Large intestine (tissue), 3 donors: ENCODE results near the gene TEAD1. TPM values are rescaled to one million over a fixed set of nuclear protein-coding genes. Genes with fewer than 3 reads are reported as not detected.

Experiments
- DNase-seq, 2 donors: peaks; one replicate each; pipeline versions ENCODE4 v3.0.0 to v3.0.0-alpha.2; 2013
- H3K27ac ChIP-seq: one replicate; pipeline ENCODE4 v1.5.1; 2013; ENCODE audit warnings: low read length
- H3K27me3 ChIP-seq: 2 replicates; pipeline ENCODE4 v1.6.1; 2013; ENCODE audit warnings: low read length; ENCODE audit not compliant: control insufficient read depth, insufficient read depth
- H3K36me3 ChIP-seq: 2 replicates; pipeline ENCODE4 v1.6.1; 2013; ENCODE audit warnings: low read length; ENCODE audit not compliant: control insufficient read depth, insufficient read depth
- H3K4me1 ChIP-seq: one replicate; pipeline ENCODE4 v1.6.1; 2013; ENCODE audit warnings: low read length; ENCODE audit not compliant: control insufficient read depth, insufficient read depth
- H3K4me3 ChIP-seq: one replicate; pipeline ENCODE4 v1.5.1; 2013; ENCODE audit warnings: low read length
- H3K9me3 ChIP-seq: one replicate; pipeline ENCODE4 v1.6.1; 2013; ENCODE audit warnings: mild to moderate bottlenecking, low read depth, low read length, moderate library complexity; ENCODE audit not compliant: control insufficient read depth
- WGBS: methylation state at CpG from one replicate; pipeline ENCODE4 v1.1.5; 2013; ENCODE audit warnings: low lambda C conversion rate; ENCODE audit not compliant: insufficient coverage; 5-methylcytosine and 5-hydroxymethylcytosine counted together
- polyA plus RNA-seq: library from polyadenylated mRNA; unstranded; fragments of 120-200 nt; gene quantifications from one replicate; pipeline ENCODE4 v1.2.1, GENCODE V29; 2013

TEAD1 gene
- polyA plus RNA-seq, 1 donor = 38.7 TPM

GRCh38 chr11:12925520-12925919 lies 251.3 kb downstream of the TEAD1 start:
- WGBS = 100% methylated on average over 1 of the region's 4 CpGs
- no peak for DNase-seq
- no peaks in the 10 kb centered on the region for H3K4me1 ChIP-seq
- H3K27ac ChIP-seq = no peak overlapping the region
- peaks cover 18% of the 10 kb centered on the region for H3K36me3 ChIP-seq
- H3K4me3 ChIP-seq = no peak overlapping the region
- H3K27me3 ChIP-seq = no peaks in the 10 kb centered on the region
- H3K9me3 ChIP-seq = no peaks in the 10 kb centered on the region

GRCh38 chr11:12927221-12927620 lies 253.0 kb downstream of the TEAD1 start:
- Histone ChIP-seq H3K4me3 (no peak overlapping the region), H3K9me3 (no peaks in the 10 kb centered on the region), H3K27ac (no peak overlapping the region), H3K36me3 (peaks cover 30% of the 10 kb centered on the region), H3K4me1 (no peaks in the 10 kb centered on the region), H3K27me3 (no peaks in the 10 kb centered on the region)
- 69% methylated on average over 3 of the region's 3 CpGs for WGBS
- DNase-seq = no peak

GRCh38 chr11:12927886-12928285 lies 253.7 kb downstream of the TEAD1 start:
- H3K4me3 ChIP-seq = no peak overlapping the region
- no peaks in the 10 kb centered on the region for H3K9me3 ChIP-seq
- no peaks in the 10 kb centered on the region for H3K27me3 ChIP-seq
- peaks cover 37% of the 10 kb centered on the region for H3K36me3 ChIP-seq
- WGBS = 100% methylated on average over 1 of the region's 2 CpGs
- no peak for DNase-seq
- H3K27ac ChIP-seq = no peak overlapping the region
- H3K4me1 ChIP-seq = no peaks in the 10 kb centered on the region

- Histone ChIP-seq H3K9me3 (no peaks in the 10 kb centered on the region), H3K4me1 (no peaks in the 10 kb centered on the region), H3K4me3 (no peak overlapping the region), H3K36me3 (peaks cover 31% of the 10 kb centered on the region), H3K27ac (no peak overlapping the region), H3K27me3 (no peaks in the 10 kb centered on the region)
- no peak for DNase-seq
These were observed 256.6 kb downstream of the TEAD1 start for GRCh38 chr11:12930850-12931249.

- no peaks in the 10 kb centered on the region for H3K4me1 ChIP-seq
- H3K27ac ChIP-seq = no peak overlapping the region
- H3K36me3 ChIP-seq = peaks cover 30% of the 10 kb centered on the region
- no peak overlapping the region for H3K4me3 ChIP-seq
- no peaks in the 10 kb centered on the region for H3K27me3 ChIP-seq
- DNase-seq = no peak
- WGBS = 100% methylated on average over 1 of the region's 5 CpGs
- H3K9me3 ChIP-seq = no peaks in the 10 kb centered on the region
These were observed 258.3 kb downstream of the TEAD1 start for GRCh38 chr11:12932485-12932884.

GRCh38 chr11:12936200-12936599 lies 262.0 kb downstream of the TEAD1 start:
- WGBS = no CpG with 5 or more reads among the region's 2 CpGs
- no peaks in the 10 kb centered on the region for H3K9me3 ChIP-seq
- H3K36me3 ChIP-seq = peaks cover 42% of the 10 kb centered on the region
- H3K27ac ChIP-seq = no peak overlapping the region
- no peaks in the 10 kb centered on the region for H3K27me3 ChIP-seq
- H3K4me1 ChIP-seq = no peaks in the 10 kb centered on the region
- no peak for DNase-seq
- H3K4me3 ChIP-seq = no peak overlapping the region

GRCh38 chr11:12938590-12939247 lies 264.5 kb downstream of the TEAD1 start:
- Histone ChIP-seq H3K27me3 (no peaks in the 10 kb centered on the region), H3K9me3 (no peaks in the 10 kb centered on the region), H3K36me3 (peaks cover 36% of the 10 kb centered on the region), H3K27ac (no peak overlapping the region), H3K4me1 (no peaks in the 10 kb centered on the region), H3K4me3 (no peak overlapping the region)
- no CpG with 5 or more reads among the region's 1 CpG for WGBS
- DNase-seq = no peak

GRCh38 chr11:12941671-12942070 lies 267.4 kb downstream of the TEAD1 start:
- no peaks in the 10 kb centered on the region for H3K9me3 ChIP-seq
- H3K27me3 ChIP-seq = no peaks in the 10 kb centered on the region
- WGBS = 100% methylated on average over 4 of the region's 4 CpGs
- no peaks in the 10 kb centered on the region for H3K4me1 ChIP-seq
- DNase-seq = no peak
- H3K36me3 ChIP-seq = peaks cover 36% of the 10 kb centered on the region
- H3K4me3 ChIP-seq = no peak overlapping the region
- no peak overlapping the region for H3K27ac ChIP-seq

GRCh38 chr11:12942157-12942556 lies 267.9 kb downstream of the TEAD1 start:
- H3K4me1 ChIP-seq = no peaks in the 10 kb centered on the region
- peaks cover 35% of the 10 kb centered on the region for H3K36me3 ChIP-seq
- WGBS = no CpG with 5 or more reads among the region's 11 CpGs
- no peak overlapping the region for H3K4me3 ChIP-seq
- no peak for DNase-seq
- no peak overlapping the region for H3K27ac ChIP-seq
- no peaks in the 10 kb centered on the region for H3K27me3 ChIP-seq
- H3K9me3 ChIP-seq = no peaks in the 10 kb centered on the region

GRCh38 chr11:12943311-12943710 lies 269.1 kb downstream of the TEAD1 start:
- H3K36me3 ChIP-seq = peaks cover 33% of the 10 kb centered on the region
- no peaks in the 10 kb centered on the region for H3K4me1 ChIP-seq
- no peaks in the 10 kb centered on the region for H3K27me3 ChIP-seq
- no peaks in the 10 kb centered on the region for H3K9me3 ChIP-seq
- H3K4me3 ChIP-seq = no peak overlapping the region
- DNase-seq = no peak
- no peak overlapping the region for H3K27ac ChIP-seq
- 67% methylated on average over 1 of the region's 5 CpGs for WGBS

- Histone ChIP-seq H3K27me3 (no peaks in the 10 kb centered on the region), H3K4me1 (no peaks in the 10 kb centered on the region), H3K36me3 (peaks cover 18% of the 10 kb centered on the region), H3K9me3 (no peaks in the 10 kb centered on the region), H3K27ac (no peak overlapping the region), H3K4me3 (no peak overlapping the region)
- no CpG with 5 or more reads among the region's 3 CpGs for WGBS
- DNase-seq = no peak
These were observed 270.7 kb downstream of the TEAD1 start for GRCh38 chr11:12944889-12945288.
